Testis (tissue), 2 donors: Measurements from ENCODE around the gene PUM1.

Source experiments
- POLR2A ChIP-seq: fragments of 450-650 bp; IDR thresholded peaks from one replicate; pipeline ENCODE4 v1.6.1; 2017; ENCODE audit warnings: antibody characterized with exemption, mild to moderate bottlenecking, moderate library complexity
- TF ChIP-seq, protein P1 (sequence below), 3 experiments: fragments of 450-650 bp in 2 of 3; fragments of 200-600 bp in 1 of 3; sonication (generic) in 1 of 3; IDR thresholded peaks; one replicate each; pipeline ENCODE4 v1.5.1; 2016 to 2019; ENCODE audit warnings: antibody characterized with exemption in 3 of 3, mild to moderate bottlenecking in 2 of 3, moderate library complexity in 1 of 3

DNA sequence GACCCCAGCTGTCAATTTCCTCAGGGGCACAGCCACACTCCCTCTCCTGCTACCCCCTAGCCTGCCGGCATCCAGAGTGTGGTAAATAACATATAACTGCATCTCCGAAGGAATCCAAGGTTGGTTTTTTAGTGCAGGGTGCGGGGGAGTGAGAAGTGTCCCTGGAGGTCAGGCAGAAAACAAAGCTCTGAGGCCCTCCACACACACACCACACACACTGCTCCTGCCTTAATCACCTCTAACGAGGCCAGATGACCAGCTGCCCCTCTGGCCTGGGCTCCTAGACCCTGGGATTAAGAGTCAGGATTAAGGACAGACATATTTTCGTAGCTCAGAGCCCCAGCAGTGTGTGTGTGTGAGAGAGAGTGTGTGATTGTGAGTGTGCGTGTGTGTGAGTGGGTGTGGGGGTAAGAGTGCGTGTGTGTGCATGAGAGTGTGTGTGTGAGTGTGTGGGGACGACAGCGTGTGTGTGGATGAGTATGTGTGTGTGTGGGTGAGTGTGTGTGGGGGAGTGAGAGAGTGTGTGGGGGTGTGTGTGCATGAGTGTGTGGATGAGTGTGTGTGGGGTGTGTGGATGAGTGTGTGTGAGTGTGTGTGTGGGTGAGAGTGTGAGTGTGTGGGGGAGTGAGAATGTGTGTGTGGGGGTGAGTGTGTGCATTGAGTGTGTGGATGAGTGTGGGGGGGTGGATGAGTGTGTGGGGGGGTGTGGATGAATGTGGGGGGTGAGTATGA lies 171.6 kb downstream of the PUM1 start:
- TF ChIP-seq, protein P1, sequence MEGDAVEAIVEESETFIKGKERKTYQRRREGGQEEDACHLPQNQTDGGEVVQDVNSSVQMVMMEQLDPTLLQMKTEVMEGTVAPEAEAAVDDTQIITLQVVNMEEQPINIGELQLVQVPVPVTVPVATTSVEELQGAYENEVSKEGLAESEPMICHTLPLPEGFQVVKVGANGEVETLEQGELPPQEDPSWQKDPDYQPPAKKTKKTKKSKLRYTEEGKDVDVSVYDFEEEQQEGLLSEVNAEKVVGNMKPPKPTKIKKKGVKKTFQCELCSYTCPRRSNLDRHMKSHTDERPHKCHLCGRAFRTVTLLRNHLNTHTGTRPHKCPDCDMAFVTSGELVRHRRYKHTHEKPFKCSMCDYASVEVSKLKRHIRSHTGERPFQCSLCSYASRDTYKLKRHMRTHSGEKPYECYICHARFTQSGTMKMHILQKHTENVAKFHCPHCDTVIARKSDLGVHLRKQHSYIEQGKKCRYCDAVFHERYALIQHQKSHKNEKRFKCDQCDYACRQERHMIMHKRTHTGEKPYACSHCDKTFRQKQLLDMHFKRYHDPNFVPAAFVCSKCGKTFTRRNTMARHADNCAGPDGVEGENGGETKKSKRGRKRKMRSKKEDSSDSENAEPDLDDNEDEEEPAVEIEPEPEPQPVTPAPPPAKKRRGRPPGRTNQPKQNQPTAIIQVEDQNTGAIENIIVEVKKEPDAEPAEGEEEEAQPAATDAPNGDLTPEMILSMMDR (IDR thresholded peaks at IDR 0.05): no peak
- TF ChIP-seq POLR2A: no peak
